HL-60/S4 treated with phorbol 12-myristate 13-acetate at 8.2 ng/mL for 4 days and 3 days (cell line): ENCODE data around the gene DHCR7.

Source experiments
- in situ Hi-C: fragments of 300-500 bp; cut with MboI; formaldehyde crosslinking; loops from 2 replicates; pipeline ENCODE4 v1.15.0; 2022; ENCODE audit warnings: low sequenced_read_pairs

The DHCR7 gene

DNA sequence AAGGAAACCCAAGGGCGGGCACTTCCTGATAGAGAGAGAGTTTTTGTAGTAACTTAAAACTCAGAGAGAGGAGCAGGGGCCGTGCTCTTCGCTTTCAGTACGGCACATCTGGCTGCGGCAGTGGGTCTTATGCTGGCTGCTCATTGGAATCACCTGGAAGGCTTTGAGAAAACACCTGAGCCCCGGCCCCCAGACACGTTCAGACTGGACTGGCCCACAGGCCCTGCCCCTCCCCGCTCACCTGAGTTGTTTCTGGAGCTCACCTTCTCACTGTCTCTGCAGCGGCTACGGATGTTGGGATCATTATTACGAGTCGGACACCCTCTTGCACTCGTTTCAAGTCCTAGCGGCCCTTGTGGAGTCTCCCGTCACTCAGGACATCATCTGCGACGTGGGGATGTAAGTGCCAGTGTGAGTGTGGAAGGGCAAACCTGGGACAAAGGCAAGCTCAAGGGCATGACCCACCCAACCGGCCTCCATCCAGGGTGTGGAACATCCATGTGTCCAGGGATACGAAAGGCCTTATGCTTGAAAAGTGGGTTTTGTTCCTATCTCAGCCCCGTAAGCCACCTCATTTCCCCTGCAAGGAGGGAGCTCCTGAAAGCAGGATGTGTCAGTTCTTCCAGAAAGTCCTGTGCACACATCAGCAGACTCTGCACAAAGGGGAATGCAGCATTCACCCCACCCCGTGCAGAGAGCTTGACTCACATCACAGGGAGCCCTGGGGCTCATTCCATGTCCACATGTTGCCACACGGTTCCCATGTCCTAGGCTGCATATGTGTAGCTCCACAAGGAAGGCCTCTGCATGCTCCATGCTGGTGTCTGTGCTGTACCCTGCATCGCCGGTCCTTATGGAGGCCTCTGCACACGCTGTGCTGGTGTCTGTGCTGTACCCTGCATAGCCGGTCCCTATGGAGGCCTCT is 10.2 kb upstream of the DHCR7 start:
- in situ Hi-C loops, result no loop called here

DNA sequence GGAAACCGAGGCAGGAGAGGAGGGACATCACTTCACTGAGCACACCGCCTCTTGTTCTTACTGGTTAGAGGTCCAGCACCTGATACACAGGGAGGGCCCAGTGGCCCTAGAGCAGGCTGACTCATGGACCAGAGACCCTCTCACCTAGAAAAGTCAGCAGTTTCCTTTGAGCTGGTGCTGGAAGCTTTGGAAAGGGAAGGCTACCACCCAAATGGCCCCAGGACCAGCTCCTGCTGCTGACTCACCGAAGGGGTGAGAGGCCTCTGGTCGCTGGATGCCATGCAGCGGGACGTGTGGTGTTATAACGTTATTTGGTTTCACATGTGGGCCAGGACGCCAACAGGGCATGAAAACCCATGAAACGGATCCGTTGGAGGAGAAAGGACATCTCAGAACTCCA is 8.6 kb upstream of the DHCR7 start:
- in situ Hi-C loops, result no loop called here

DNA sequence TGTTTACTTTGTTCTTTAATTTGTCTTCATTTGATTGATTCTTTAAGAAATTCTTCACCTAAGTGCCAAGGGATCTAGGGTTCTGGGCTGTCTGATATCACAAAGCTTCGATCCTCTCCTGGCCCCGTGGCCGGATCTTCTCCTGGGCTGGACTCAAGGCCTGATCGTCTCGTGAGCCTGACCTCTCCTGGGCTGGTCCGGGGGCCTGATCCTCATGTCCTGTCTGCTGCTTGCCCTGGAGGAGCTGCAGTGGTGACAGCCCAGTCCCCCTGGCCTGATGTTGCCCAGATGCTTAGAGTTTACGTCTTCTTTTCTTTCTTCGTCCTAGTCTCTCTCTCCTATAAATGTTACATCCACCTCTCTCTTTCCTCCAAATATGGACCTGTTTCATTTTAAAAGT is 8.1 kb upstream of the DHCR7 start:
- in situ Hi-C loops, result no loop called here

DNA sequence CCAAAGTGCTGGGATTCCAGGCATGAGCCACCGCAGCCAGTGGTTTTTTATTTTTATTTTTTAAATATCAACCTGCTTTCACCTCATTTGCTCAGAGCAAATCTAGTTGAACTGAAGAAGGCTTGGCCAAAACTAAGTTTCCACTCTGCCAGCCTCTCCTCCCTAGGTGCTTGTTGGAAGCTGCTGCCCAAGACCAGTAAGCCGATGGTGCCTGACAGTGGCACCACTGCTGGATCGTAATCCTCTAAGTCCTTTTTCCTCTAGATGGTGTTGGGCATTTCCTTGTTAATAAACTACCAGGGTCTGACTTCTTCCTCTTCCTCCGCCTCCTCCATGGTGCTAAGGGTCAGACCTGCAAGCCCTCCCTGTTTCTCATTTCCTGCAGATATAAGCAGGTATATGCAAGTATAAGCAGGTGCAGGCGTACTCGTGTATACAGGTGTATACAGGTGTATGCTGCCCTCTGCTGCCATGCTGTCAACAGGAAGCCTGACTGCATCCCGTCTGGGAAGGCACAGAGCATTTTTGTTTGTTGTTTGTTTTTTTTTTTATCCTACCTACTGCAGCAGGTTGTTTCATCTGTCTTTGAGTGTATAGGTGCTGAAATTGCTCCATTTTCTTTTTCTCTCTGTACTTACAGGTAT is 6.4 kb upstream of the DHCR7 start:
- in situ Hi-C loops, result no loop called here

DNA sequence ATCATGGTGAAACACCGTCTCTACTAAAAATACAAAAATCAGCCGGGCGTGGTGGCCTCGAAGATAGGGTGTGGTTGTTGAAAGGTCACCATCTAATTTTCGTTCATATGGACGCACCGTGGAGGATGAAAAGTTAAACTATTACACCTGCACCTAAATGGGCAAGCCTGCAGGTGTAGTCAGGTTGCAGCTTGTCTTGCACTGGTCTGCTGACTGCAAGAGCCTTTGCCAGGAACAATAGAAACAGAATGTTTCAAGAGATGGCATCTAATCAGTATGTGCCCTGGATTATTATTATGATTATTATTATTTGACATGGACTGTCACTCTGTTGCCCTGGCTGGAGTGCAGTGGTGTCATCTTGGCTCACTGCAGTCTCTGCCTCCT is 5.7 kb upstream of the DHCR7 start:
- in situ Hi-C loops, result no loop called here

DNA sequence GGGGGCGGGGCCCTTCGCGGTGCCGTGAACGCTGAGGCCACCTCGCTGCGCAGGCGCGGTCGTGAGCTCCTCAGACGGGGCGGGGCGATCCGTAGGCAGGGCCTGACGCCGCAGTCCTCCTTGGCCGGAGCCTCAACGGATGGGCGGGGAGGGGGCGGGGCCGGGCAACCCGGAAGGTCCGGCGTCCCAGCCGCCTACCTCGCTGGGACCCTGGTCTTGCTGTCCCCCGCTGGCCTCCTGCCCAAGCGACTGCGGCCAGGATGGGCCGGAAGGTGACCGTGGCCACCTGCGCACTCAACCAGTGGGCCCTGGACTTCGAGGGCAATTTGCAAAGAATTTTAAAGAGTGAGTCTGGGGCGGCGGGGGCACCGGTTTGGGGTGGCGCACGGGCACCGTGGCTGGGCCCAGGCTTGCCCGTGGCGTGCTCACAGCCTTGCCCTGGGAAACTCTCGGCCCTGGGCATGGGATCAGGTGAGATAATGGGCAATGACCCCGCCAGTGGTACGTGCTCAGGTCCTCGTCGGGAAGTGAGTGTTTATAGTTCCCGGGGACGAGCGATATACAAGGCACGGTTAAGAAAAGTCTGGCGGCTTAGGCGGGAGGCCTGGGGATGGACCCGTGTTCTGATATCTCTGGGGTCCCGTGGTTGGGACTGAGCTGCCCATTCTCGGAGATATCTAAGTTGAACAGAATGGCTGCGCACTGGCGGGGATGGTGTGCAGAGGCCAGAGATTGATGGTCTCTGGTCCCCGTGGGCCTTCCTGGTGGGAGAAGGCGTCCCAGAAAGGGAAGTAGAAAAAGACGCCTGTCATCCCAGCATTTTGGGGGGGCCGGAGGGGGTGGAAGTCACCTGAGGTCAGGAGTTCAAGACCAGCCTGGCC is 5.1 kb upstream of the DHCR7 start, which contains the start of gene NADSYN1:
Gene NADSYN1, plus strand, starts transcription at position 167 of the 881 bp plus-strand sequence. Its CDS starts 94 bp downstream, at position 261.
- in situ Hi-C loops, result no loop called here

DNA sequence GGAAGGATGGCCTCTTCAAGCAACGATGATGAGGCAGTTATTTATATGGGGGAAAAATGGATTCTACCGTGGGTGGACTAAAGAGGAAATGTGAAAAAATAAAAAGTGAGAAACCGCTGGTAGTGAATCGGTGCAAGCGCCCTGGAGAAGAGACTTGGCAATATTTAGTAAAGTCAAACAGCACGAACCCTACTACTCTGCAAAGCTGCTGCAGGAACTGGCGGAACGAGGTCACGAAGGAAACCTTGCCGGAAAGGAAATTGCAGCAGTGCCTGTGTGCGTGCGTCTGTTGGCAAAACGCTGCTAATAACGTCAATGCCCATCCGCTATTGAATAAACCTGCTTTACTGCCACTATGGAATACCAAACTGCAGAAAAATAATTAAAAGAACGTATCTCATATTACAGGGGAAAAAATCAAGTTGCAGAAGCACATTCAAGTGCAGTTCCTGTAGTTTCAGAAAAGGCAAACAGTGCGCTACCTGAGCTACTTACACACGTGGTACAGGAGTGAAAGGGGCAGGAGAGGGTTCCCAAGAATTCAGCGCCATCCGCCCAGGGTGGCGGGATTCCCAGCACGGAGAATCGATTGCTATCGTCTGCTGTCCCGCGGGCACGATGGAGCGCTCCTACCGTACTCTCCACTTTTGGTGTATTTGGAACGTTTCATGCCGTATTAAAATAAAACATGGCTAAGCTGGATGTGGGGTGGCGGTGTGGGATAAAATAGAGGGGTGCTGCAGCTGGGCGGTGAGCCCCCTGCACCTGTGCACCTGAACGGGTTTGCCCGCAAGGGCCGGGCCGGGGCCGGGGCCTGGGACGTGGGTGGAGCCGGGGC is 4.2 kb upstream of the DHCR7 start:
- in situ Hi-C loops, result no loop called here

DNA sequence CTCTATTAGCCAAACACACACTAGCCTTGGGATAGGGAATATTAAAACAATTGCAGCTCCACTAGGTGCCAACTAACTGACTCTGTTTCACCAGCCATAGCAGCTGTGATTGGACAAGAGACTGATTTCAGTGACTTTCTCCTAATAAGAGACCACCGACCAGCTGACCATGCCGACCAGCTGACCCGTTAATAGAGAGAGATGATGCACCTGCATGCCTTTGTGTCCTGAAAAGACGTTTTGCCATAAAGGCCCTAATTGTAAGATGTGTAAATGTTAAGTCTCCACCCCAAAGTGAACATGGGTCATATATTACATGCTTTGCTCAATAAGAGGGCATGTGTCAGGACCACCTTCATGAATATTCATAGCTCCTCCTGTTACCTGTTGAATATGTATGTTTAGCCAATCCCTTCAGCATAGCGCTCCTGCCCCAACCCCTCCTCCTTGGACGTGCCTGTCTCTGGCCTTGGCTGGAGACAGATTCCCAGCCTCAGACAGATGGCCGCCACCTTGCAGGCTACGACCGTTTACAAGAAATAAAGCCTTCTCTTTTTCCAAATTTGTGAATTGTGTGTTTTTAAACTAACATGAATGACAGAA is 3.5 kb upstream of the DHCR7 start:
- in situ Hi-C loops, result no loop called here

DNA sequence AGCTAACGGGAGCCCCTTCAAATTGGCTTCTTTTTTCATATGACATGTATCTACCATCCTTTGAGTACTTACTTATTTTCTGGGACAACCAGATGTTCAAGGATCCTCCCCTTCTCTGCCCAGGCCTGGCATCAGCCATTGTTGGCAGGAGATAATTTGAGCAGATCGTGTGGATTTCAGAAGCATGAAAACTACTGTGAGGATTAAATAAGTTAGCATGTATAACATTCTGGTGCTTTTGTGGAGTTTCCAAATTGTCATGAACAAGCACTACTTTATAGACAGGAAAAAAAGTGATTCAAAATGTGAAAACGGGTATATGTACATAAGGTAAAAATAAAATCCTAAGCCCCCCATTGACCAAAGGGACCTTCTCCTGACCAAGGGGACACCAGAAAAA is 2.7 kb upstream of the DHCR7 start:
- in situ Hi-C loops, result no loop called here

DNA sequence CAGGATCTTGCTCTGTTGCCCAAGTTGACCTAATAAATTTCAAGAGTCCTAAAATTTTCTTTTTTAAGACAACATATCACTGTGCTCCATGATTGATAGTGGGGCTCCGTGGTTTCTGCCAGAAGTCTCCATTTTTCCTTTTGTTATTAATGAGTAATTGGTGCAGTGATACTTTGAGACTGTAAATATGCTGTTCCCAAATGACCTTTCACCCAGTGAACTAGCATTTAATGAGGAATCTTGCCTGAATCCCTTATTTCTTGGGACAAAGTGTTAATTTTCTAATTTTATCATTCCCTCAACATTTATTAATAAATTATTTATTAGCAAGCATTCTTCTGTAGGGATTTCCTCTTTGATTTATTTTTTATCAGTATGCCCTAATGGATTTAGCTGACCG is 2.3 kb upstream of the DHCR7 start:
- in situ Hi-C loops, result no loop called here

DNA sequence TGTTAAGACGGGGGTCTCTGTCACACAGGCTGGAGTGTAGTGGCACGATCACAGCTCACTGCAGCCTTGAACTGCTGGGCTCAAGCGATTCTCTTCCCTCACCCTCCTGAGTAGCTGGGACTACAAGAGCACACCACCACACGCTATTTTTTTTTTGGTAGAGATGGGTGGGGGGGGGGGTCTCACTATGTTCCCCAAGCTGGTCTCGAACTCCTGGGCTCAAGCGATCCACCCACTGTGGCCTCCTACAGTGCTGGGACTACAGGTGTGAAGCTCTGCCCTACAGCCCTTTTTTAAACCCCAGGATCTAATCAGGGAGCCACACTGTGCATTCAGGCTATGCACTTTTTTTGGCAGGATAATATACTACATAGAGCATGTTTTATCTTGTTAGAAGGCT is 1.4 kb upstream of the DHCR7 start:
- in situ Hi-C loops, result no loop called here

DNA sequence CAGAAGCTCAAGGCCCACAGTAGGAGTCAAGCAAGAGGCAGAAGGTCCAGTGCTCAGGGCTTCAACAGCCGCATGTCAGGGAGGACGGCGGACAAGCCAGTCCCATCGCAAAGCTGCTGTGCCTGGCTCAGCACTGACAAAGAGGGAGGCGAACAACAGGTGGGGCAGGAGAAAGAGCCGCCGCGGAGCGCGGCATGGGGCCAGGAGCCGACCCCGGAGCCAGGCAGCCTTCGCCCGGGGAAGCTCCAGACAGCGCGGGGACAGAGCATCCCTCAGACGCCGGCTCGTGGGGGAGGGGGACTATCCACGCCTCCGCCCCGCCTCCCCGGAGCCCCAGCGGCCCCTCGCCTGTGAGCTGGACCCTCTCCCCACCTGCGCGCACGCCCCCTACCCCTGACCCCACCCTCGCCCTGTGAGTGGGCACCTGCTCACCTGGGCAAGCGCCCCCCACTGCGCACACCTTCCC is 369 bp downstream of the DHCR7 start:
- in situ Hi-C loops, result no loop called here

DNA sequence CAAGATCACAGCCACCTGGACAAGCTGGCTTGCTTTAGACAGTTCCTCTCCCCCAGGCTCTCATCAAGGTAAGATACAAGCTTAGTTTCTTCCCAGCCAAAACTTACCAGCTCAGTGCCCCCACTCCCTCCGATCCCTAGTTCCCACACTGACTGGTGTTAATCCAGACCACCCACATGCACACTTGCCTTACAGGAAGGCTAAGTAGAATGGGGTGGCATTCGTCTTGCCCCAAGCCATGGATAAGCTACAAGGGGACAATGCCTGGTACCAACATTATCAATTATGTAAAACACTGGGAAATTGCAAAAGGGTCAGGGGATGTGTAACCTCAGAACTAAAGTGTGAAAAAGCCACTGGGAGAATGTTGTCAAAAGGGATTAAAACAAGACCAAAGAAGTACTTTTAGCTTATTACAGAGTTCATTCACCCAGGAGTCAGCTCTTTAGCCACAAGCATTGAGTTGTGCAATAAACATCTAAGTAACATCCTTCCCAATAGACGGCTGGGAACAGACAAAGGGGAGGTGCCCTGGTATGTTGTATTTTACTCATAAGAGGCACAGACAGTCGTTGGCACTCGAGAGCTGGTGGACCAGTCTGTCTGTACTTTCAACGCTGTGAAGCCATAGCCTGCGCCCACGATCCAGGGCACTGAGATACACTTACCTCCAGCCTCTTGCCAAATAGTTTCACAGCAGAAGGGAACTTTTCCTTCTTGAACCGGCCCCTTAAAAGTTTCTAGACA is 1.1 kb downstream of the DHCR7 start:
- in situ Hi-C loops, result no loop called here

DNA sequence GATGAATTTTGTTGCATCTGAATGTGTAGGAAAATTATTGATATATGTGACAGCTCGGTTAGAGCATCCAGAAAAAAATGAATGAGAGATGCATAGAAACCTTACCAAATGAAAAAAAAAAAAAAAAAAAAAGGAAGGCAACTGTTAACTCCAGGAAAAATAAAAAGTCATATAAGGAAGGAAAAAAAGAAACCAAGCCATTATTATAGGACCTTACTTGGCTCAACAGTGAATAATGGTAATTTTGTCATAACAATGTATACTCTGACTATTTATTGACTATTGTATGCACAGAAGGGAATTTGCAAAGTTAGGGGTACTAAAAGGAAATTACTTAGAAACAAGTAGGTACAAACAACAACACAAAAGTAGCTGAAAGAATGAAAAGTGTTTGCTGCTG is 2.0 kb downstream of the DHCR7 start:
- in situ Hi-C loops, result no loop called here

DNA sequence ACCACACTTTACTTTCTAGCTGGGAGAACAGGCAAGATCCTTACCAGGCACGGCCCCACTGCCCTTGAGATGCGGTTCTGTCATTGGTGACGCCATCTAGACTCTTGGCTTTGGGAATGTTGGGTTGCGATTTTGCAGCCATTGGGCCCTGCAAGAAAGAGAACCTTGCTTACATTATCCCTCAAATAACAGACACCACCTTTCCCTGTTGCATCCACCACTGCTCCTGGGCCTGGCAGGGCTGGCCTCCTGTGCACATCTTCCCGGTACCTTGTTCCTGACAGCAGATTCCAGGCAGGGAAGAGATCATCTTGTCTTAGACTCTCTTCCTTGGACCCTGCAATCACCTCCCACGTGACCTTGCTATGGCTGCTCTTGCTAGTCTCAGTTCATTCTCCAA is 3.4 kb downstream of the DHCR7 start:
- in situ Hi-C loops, result no loop called here

DNA sequence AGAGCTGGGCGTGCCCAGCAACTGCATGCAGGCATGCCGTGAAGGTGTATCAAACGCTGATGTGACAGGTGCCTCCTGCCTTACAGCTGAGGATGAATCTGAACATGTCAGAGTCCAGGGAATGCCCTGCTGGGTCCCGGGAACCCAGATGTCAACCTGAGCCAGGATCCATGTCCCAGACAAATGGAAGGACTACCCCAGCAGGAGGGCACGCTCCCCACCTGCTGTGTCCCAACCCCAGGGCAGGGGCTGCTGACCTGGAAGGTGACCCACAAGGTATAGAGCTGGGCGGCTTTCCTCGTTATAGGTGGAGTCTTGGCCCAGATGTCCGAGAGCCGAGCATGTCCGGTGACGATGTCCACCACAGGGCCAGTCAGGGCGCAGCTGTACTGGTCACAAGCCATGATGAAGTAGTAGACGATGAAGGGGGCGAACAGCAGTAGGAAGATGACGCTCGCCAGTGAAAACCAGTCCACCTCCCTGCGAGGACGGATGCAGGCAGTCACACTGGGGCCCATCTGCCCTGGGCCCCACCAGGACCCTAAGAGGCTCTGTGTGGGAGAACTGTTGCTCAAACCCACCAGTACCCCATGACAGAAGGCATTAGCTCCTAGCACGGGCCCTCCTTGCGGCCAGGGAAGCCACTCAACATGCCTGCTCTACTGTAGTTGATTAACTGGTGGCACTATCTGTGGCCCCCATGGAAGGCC is 4.3 kb downstream of the DHCR7 start:
- in situ Hi-C loops, result no loop called here

DNA sequence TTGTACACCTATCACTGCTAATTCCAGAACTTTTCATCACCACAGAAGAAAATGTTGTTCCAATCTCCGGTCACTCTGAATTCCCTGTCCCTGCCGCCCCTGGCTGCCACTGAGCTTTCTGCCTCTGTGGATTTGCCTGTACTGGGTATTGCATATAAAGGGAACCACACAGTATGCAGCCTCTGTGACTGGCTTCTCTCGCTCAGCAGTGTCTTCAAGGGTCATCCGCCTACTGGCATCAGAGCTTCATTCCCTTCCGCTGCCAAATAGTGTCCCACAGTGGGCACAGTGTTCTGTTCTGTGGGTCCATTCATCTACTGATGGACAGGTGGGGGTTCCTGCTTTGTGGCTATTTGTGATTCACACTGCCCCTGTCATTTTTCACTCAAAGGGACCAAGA is 5.3 kb downstream of the DHCR7 start:
- in situ Hi-C loops, result no loop called here

DNA sequence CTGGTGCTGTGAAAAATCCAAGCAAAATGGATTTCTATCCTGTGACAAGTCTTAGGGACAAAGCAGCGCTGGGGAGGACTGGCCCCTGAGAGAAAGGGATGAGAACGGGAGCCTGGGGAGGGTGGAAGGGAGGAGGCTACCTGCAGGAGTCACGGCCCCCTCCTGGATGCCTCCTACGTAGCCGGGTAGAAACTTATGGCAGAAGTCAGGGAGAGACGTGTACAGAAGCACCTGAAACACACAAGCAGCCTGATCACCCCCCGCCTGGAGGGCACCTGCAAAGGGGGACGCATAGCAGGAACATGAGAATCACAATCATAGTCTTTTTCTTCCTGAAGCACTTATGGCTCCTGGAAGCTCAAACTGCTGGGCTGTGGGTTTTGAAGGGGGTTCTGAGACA is 6.1 kb downstream of the DHCR7 start:
- in situ Hi-C loops, result no loop called here

DNA sequence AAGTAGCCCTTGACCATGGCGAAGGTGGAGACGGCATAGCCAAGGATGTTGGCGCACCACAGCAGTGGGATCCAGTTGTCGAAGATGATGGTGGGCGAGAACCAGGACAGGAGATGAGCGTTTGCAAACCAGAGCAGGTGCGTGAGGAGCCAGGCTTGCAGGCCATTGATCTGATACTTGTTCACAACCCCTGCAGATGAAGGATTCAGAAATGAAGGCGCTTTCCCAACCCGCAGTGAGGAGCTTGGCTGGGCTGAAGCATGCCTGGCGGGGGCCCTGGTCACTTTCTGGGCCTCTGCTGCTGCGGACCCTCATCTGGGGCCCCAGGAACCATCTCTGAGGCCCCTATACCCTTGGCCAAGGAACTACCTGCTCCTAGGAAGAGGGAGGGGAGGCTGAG is 6.9 kb downstream of the DHCR7 start:
- in situ Hi-C loops, result no loop called here
